ENCODE results near the gene HEATR5A.

The HEATR5A gene

DNA sequence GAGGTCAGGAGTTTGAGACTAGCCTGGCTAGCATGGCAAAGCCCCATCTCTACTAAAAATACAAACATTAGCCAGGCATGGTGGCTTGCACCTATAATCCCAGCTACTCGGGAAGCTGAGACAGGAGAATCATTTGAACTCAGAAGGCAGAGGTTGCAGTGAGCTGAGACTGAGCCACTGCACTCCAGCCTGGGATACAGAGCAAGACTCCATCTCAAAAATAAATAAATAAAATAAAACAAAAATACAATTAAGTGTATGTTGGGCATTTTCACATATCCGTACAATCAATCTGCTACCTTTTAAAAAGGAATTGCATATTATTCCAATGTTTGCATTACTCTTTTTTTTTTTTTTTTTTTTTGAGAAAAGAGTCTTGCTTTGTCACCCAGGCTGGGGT is 165.1 kb downstream of the HEATR5A start:
- no peak for DNase-seq (ENCODE audit: low read depth in 1 of 2, low spot score in 1 of 2)
- no peak overlapping the region for H3K27ac ChIP-seq (replicated peaks)
- H3K27me3 ChIP-seq (ENCODE audit: insufficient read depth, poor library complexity, severe bottlenecking) = no peaks in the 10 kb centered on the region
- TF ChIP-seq SPI1 (IDR thresholded peaks at IDR 0.05; ENCODE audit: borderline replicate concordance, low read depth) (no peak), POLR2AphosphoS5 (IDR thresholded peaks at IDR 0.05; ENCODE audit: low read depth) (no peak), GABPA (IDR thresholded peaks at IDR 0.05; ENCODE audit: low read depth) (no peak)
- TF ChIP-seq, protein P1, sequence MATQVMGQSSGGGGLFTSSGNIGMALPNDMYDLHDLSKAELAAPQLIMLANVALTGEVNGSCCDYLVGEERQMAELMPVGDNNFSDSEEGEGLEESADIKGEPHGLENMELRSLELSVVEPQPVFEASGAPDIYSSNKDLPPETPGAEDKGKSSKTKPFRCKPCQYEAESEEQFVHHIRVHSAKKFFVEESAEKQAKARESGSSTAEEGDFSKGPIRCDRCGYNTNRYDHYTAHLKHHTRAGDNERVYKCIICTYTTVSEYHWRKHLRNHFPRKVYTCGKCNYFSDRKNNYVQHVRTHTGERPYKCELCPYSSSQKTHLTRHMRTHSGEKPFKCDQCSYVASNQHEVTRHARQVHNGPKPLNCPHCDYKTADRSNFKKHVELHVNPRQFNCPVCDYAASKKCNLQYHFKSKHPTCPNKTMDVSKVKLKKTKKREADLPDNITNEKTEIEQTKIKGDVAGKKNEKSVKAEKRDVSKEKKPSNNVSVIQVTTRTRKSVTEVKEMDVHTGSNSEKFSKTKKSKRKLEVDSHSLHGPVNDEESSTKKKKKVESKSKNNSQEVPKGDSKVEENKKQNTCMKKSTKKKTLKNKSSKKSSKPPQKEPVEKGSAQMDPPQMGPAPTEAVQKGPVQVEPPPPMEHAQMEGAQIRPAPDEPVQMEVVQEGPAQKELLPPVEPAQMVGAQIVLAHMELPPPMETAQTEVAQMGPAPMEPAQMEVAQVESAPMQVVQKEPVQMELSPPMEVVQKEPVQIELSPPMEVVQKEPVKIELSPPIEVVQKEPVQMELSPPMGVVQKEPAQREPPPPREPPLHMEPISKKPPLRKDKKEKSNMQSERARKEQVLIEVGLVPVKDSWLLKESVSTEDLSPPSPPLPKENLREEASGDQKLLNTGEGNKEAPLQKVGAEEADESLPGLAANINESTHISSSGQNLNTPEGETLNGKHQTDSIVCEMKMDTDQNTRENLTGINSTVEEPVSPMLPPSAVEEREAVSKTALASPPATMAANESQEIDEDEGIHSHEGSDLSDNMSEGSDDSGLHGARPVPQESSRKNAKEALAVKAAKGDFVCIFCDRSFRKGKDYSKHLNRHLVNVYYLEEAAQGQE (IDR thresholded peaks at IDR 0.05; ENCODE audit: insufficient replicate concordance, low read depth) = no peak
- TF ChIP-seq, protein P2, sequence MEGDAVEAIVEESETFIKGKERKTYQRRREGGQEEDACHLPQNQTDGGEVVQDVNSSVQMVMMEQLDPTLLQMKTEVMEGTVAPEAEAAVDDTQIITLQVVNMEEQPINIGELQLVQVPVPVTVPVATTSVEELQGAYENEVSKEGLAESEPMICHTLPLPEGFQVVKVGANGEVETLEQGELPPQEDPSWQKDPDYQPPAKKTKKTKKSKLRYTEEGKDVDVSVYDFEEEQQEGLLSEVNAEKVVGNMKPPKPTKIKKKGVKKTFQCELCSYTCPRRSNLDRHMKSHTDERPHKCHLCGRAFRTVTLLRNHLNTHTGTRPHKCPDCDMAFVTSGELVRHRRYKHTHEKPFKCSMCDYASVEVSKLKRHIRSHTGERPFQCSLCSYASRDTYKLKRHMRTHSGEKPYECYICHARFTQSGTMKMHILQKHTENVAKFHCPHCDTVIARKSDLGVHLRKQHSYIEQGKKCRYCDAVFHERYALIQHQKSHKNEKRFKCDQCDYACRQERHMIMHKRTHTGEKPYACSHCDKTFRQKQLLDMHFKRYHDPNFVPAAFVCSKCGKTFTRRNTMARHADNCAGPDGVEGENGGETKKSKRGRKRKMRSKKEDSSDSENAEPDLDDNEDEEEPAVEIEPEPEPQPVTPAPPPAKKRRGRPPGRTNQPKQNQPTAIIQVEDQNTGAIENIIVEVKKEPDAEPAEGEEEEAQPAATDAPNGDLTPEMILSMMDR (IDR thresholded peaks at IDR 0.05; ENCODE audit: insufficient read depth, low read length) = no peak
- no peak overlapping the region for H3K4me3 ChIP-seq (replicated peaks; ENCODE audit: insufficient read depth, low read length)

DNA sequence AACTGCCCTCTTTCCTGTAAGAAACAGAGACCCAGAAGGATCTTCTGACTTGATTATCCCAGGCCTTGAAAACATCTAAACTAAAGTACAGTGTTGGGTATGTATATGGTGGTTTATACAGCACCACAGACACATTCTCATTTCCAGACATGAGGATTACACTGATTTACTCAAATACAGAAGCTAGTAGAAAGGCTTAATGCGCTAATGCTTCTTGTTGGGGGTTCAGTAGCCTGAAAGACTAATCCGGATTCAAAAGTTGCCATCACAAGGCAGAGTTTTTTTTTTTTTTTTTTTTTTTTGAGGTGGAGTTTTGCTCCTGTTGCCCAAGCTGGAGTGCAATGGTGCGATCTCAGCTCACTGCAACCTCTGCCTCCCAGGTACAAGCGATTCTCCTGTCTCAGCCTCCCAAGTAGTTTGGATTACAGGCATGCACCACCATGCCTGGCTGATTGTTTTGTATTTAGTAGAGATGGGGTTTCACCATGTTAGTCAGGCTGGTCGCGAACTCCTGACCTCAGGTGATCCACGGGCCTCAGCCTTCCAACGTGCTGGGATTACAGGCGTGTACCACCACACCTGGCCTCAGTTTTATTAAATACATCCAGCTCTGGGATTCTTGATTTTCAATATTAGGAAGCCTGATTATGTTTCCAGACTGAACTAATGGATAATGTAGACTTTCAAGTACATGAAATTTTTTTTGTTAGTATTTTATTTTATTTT is 166.4 kb downstream of the HEATR5A start:
- no peak for TF ChIP-seq POLR2AphosphoS5 (IDR thresholded peaks at IDR 0.05; ENCODE audit: low read depth)
- no peak for TF ChIP-seq GABPA (IDR thresholded peaks at IDR 0.05; ENCODE audit: low read depth)
- TF ChIP-seq SPI1 (IDR thresholded peaks at IDR 0.05; ENCODE audit: borderline replicate concordance, low read depth) = no peak
- no peak for DNase-seq (ENCODE audit: low read depth in 1 of 2, low spot score in 1 of 2)
- Histone ChIP-seq H3K4me3 (replicated peaks; ENCODE audit: insufficient read depth, low read length) (no peak overlapping the region), H3K27ac (replicated peaks) (no peak overlapping the region), H3K27me3 (ENCODE audit: insufficient read depth, poor library complexity, severe bottlenecking) (no peaks in the 10 kb centered on the region)

DNA sequence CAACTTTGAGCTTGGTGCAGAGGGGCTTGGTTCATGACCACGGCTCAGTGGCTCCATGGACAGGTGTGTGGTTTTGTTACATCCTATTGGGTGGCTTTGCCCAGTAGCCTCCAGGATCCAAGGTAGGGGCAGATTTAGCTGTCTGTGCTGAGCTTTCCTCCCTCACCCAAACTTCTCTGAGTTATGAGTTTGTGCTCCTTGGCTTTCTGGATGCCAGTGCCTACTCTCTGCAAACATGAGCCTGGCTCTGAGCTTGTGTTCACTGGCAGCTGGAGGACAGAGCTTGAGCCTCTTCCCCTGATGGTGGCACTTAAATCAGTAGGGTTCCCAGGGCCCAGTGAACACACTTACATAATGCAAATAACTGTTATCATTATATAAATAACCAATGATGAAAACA is 167.5 kb downstream of the HEATR5A start:
- Histone ChIP-seq H3K4me3 (replicated peaks; ENCODE audit: insufficient read depth, low read length) (no peak overlapping the region), H3K27ac (replicated peaks) (no peak overlapping the region), H3K27me3 (ENCODE audit: insufficient read depth, poor library complexity, severe bottlenecking) (no peaks in the 10 kb centered on the region)
- TF ChIP-seq, protein P2 (IDR thresholded peaks at IDR 0.05; ENCODE audit: insufficient read depth, low read length) = no peak
- TF ChIP-seq SPI1 (IDR thresholded peaks at IDR 0.05; ENCODE audit: borderline replicate concordance, low read depth) (no peak), POLR2AphosphoS5 (IDR thresholded peaks at IDR 0.05; ENCODE audit: low read depth) (no peak), GABPA (IDR thresholded peaks at IDR 0.05; ENCODE audit: low read depth) (no peak)
- TF ChIP-seq, protein P1 (IDR thresholded peaks at IDR 0.05; ENCODE audit: insufficient replicate concordance, low read depth) = no peak
- no peak for DNase-seq (ENCODE audit: low read depth in 1 of 2, low spot score in 1 of 2)

DNA sequence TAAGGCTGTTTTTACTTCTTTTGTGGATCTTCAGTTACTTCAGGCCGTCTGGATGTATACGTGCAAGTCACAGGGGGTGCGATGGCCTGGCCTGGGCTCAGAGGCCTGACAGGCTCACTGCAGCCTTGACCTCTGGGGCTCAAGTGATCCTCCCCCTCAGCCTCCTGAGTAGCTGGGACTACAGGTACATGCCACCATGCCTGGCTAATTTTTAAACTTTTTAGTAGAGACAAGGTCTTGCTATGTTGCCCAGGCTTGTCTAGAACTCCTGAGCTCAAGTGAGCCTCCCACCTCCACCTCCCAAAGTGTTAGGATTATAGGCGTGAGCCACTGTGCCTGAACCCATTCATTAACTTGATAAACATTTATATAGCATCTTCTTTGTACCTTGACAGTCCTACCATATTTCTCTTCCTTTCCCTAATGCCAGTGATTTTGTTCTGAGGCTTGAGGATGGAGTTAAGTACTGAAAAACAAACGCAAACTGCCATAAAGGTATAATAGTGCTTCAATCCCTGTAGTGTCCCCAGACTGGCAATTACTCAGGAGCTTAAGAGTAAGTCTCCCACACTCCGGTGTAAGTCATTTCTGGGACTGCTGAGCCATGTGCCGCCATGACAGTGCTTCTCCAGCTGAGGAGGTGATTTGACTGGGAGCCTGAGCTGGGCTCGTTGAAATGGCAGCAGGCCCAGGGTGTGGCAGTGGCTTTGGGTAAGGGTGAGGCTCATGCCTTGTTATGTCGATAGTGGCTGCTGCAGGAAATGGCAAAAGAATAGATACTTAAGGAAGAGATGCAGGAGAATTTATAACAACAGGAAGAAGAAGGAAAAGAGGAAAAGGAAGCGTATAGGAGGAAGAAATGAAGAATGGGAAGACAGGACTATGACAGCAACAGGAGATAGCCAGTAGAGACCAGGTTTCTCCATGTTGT is 169.1 kb downstream of the HEATR5A start:
- no peak overlapping the region for H3K27ac ChIP-seq (replicated peaks)
- no peaks in the 10 kb centered on the region for H3K27me3 ChIP-seq (ENCODE audit: insufficient read depth, poor library complexity, severe bottlenecking)
- no peak overlapping the region for H3K4me3 ChIP-seq (replicated peaks; ENCODE audit: insufficient read depth, low read length)
- DNase-seq (ENCODE audit: low read depth in 1 of 2, low spot score in 1 of 2) = no peak
- TF ChIP-seq POLR2AphosphoS5 (IDR thresholded peaks at IDR 0.05; ENCODE audit: low read depth) (no peak), GABPA (IDR thresholded peaks at IDR 0.05; ENCODE audit: low read depth) (no peak), SPI1 (IDR thresholded peaks at IDR 0.05; ENCODE audit: borderline replicate concordance, low read depth) (no peak)
- TF ChIP-seq, protein P2 (IDR thresholded peaks at IDR 0.05; ENCODE audit: insufficient read depth, low read length) = no peak
- TF ChIP-seq, protein P1 (IDR thresholded peaks at IDR 0.05; ENCODE audit: insufficient replicate concordance, low read depth) = no peak
